CD4-positive, alpha-beta T cell (primary cell): Measurements from ENCODE around the gene PADI4. TPM values are rescaled to one million over a fixed set of nuclear protein-coding genes. Genes with fewer than 3 reads are reported as not detected.

Source experiments
- ATAC-seq: fragments of 200-7000 bp; cut with Tn5 transposase; one replicate; pipeline ENCODE4 v1.10.0; 2022; ENCODE audit warnings: mild to moderate bottlenecking; ENCODE audit not compliant: poor library complexity
- CTCF ChIA-PET: fragments of 350-600 bp; sonication (Branson Sonifier 250); formaldehyde crosslinking; loops from one replicate; lab custom pipeline; 2021; ENCODE audit warnings: antibody characterized with exemption, inconsistent platforms; lab: Charles Lee
- POLR2A ChIA-PET: fragments of 350-600 bp; sonication (Branson Sonifier 250); formaldehyde crosslinking; loops from one replicate; lab custom pipeline; 2021; ENCODE audit warnings: antibody characterized with exemption, inconsistent platforms; lab: Charles Lee
- DNase-seq, 14 experiments: peaks; one replicate each; pipeline ENCODE4 v3.0.0-alpha.2; 2013 to 2020; ENCODE audit warnings: mixed read lengths in 2 of 14
- H3K27ac ChIP-seq, 2 donors: one replicate each; pipeline versions ENCODE4 v1.5.1 to v1.7.0; 2013; ENCODE audit warnings: low read length in 2 of 2, low read depth in 1 of 2, mild to moderate bottlenecking in 1 of 2
- H3K27me3 ChIP-seq, 2 experiments: 1 replicate in 1 of 2; 2 replicates in 1 of 2; pipeline versions ENCODE4 v1.6.1 to v1.7.0; 2013; ENCODE audit warnings: low read length in 2 of 2, control low read depth in 1 of 2, mild to moderate bottlenecking in 1 of 2, moderate library complexity in 1 of 2; ENCODE audit not compliant: insufficient read depth in 2 of 2, control insufficient read depth in 1 of 2
- H3K36me3 ChIP-seq: one replicate; pipeline ENCODE4 v1.6.1; 2013; ENCODE audit warnings: low read length, control low read depth; ENCODE audit not compliant: insufficient read depth
- H3K4me1 ChIP-seq: one replicate; pipeline ENCODE4 v1.6.1; 2013; ENCODE audit warnings: low read length, control low read depth; ENCODE audit not compliant: insufficient read depth
- H3K4me3 ChIP-seq: one replicate; pipeline ENCODE4 v1.5.1; 2013; ENCODE audit warnings: mild to moderate bottlenecking, low read length, moderate library complexity
- H3K9me3 ChIP-seq, 2 experiments: 1 replicate in 1 of 2; 2 replicates in 1 of 2; pipeline versions ENCODE4 v1.6.1 to v1.7.0; 2013; ENCODE audit warnings: low read length in 2 of 2, mild to moderate bottlenecking in 2 of 2, control low read depth in 1 of 2, moderate library complexity in 1 of 2; ENCODE audit not compliant: control insufficient read depth in 1 of 2, insufficient read depth in 1 of 2
- H3K27ac Mint-ChIP-seq: one replicate; pipeline ENCODE4 v1.8.0; 2020; ENCODE audit warnings: mixed read lengths
- H3K27me3 Mint-ChIP-seq: one replicate; pipeline ENCODE4 v1.8.0; 2021; ENCODE audit warnings: mixed read lengths
- H3K36me3 Mint-ChIP-seq: one replicate; pipeline ENCODE4 v1.8.0; 2021; ENCODE audit warnings: low read depth, mixed read lengths
- H3K4me1 Mint-ChIP-seq: one replicate; pipeline ENCODE4 v1.8.0; 2021; ENCODE audit warnings: low read depth, mixed read lengths
- H3K4me3 Mint-ChIP-seq: one replicate; pipeline ENCODE4 v1.8.0; 2020; ENCODE audit warnings: mild to moderate bottlenecking, mixed read lengths
- H3K9me3 Mint-ChIP-seq: one replicate; pipeline ENCODE4 v1.8.0; 2020; ENCODE audit warnings: mixed read lengths
- CTCF ChIP-seq: fragments of 200-600 bp; IDR thresholded peaks from one replicate; pipeline ENCODE4 v1.8.0; 2022; ENCODE audit warnings: antibody characterized with exemption, mild to moderate bottlenecking
- intact Hi-C, 2 experiments: fragments of 100-400 bp; cut with DNase I in 1 of 2; cut with micrococcal nuclease in 1 of 2; formaldehyde crosslinking; loops; one replicate each; pipeline versions ENCODE4 v1.15.1 to v1.9.0; 2023 to 2025; cut with DNase I, micrococcal nuclease
- total RNA-seq, 174 experiments: library from RNA in 2 of 174; stranded (reverse) in 2 of 174; gene quantifications; one replicate each; pipeline ENCODE4 v1.2.3 and lab custom pipeline; 2021 to 2026

Gene PADI4
- total RNA-seq, 2 experiments from 2014 or later = 0.41 to 0.75 TPM

GRCh38 chr1:17295292-17295691 is 12.7 kb upstream of the PADI4 start:
- no peaks in the 10 kb centered on the region for H3K9me3 Mint-ChIP-seq
- H3K27ac Mint-ChIP-seq = no peak overlapping the region
- CTCF ChIA-PET = no interaction called here
- H3K27ac ChIP-seq = no peak overlapping the region
- POLR2A ChIA-PET = no interaction called here
- ATAC-seq (no peak), DNase-seq (no peak)
- H3K27me3 ChIP-seq = peaks cover 9% of the 10 kb centered on the region in 2 experiments
- H3K27me3 Mint-ChIP-seq = peaks cover 45% of the 10 kb centered on the region
- H3K4me1 Mint-ChIP-seq = no peaks in the 10 kb centered on the region
- intact Hi-C loops = no loop called here
- no peak overlapping the region for H3K4me3 ChIP-seq
- no peaks in the 10 kb centered on the region for H3K4me1 ChIP-seq
- TF ChIP-seq CTCF = no peak
- no peaks in the 10 kb centered on the region for H3K9me3 ChIP-seq
- no peaks in the 10 kb centered on the region for H3K36me3 ChIP-seq
- peaks cover 3% of the 10 kb centered on the region for H3K36me3 Mint-ChIP-seq
- no peak overlapping the region for H3K4me3 Mint-ChIP-seq

GRCh38 chr1:17296086-17296485 is 11.9 kb upstream of the PADI4 start:
- Mint-ChIP-seq H3K9me3 (no peaks in the 10 kb centered on the region), H3K27ac (no peak overlapping the region), H3K36me3 (peaks cover 3% of the 10 kb centered on the region), H3K27me3 (peaks cover 45% of the 10 kb centered on the region), H3K4me1 (no peaks in the 10 kb centered on the region), H3K4me3 (no peak overlapping the region)
- no peaks in the 10 kb centered on the region for H3K4me1 ChIP-seq
- H3K36me3 ChIP-seq = no peaks in the 10 kb centered on the region
- TF ChIP-seq CTCF = no peak
- CTCF ChIA-PET = no interaction called here
- peaks cover under 1 to 9% of the 10 kb centered on the region in 2 experiments for H3K27me3 ChIP-seq
- peaks cover 0 to 2% of the 10 kb centered on the region in 2 experiments for H3K9me3 ChIP-seq
- intact Hi-C loops = no loop called here
- ATAC-seq = no peak
- H3K4me3 ChIP-seq = no peak overlapping the region
- POLR2A ChIA-PET = no interaction called here
- no peak overlapping the region for H3K27ac ChIP-seq
- DNase-seq = no peak

GRCh38 chr1:17297991-17298390 is 10.0 kb upstream of the PADI4 start:
- H3K4me3 Mint-ChIP-seq = no peak overlapping the region
- Histone ChIP-seq H3K4me3 (no peak overlapping the region), H3K9me3 (peaks cover 9 to 13% of the 10 kb centered on the region in 2 experiments), H3K27ac (no peak overlapping the region), H3K4me1 (no peaks in the 10 kb centered on the region), H3K36me3 (no peaks in the 10 kb centered on the region), H3K27me3 (peaks cover 0 to 9% of the 10 kb centered on the region in 2 experiments)
- peaks cover 3% of the 10 kb centered on the region for H3K36me3 Mint-ChIP-seq
- DNase-seq (no peak), ATAC-seq (no peak)
- H3K9me3 Mint-ChIP-seq = peaks cover 9% of the 10 kb centered on the region
- intact Hi-C loops = no loop called here
- TF ChIP-seq CTCF = no peak
- peaks cover 38% of the 10 kb centered on the region for H3K27me3 Mint-ChIP-seq
- no peak overlapping the region for H3K27ac Mint-ChIP-seq
- ChIA-PET POLR2A (no interaction called here), CTCF (no interaction called here)
- no peaks in the 10 kb centered on the region for H3K4me1 Mint-ChIP-seq
